HEK293 (cell line): ENCODE results near the gene TDP2.

Experiments
- TCF7L2 ChIP-seq: IDR thresholded peaks from 2 replicates; pipeline ENCODE4 v1.6.1; 2011; ENCODE audit warnings: low read depth, mild to moderate bottlenecking, inconsistent platforms, low read length, moderate library complexity, borderline replicate concordance
- ZNF114 ChIP-seq: fragments of 450-650 bp; formaldehyde crosslinking; IDR thresholded peaks from 2 replicates; pipeline ENCODE4 v1.5.0; 2017; ENCODE audit warnings: missing biosample characterization, missing genetic modification characterization
- ZNF777 ChIP-seq: fragments of 450-650 bp; formaldehyde crosslinking; IDR thresholded peaks from 2 replicates; pipeline ENCODE4 v1.5.1; 2017; ENCODE audit warnings: missing biosample characterization, missing genetic modification characterization, borderline replicate concordance
- TF ChIP-seq, protein P1 (sequence below): fragments of 450-650 bp; formaldehyde crosslinking; IDR thresholded peaks from 2 replicates; pipeline ENCODE4 v1.5.1; 2016; ENCODE audit warnings: missing biosample characterization, missing genetic modification characterization
- TF ChIP-seq, protein P2 (sequence below): fragments of 450-650 bp; formaldehyde crosslinking; IDR thresholded peaks from 2 replicates; pipeline ENCODE4 v1.5.1; 2016; ENCODE audit warnings: missing biosample characterization, missing genetic modification characterization
- TF ChIP-seq, protein P3 (sequence below): fragments of 450-650 bp; formaldehyde crosslinking; IDR thresholded peaks from 2 replicates; pipeline ENCODE4 v1.5.1; 2016; ENCODE audit warnings: missing biosample characterization, missing genetic modification characterization
- TF ChIP-seq, protein P4 (sequence below): fragments of 450-650 bp; formaldehyde crosslinking; IDR thresholded peaks from 2 replicates; pipeline ENCODE4 v1.5.1; 2016; ENCODE audit warnings: missing biosample characterization, missing genetic modification characterization
- TF ChIP-seq, protein P5 (sequence below): fragments of 450-650 bp; formaldehyde crosslinking; IDR thresholded peaks from 2 replicates; pipeline ENCODE4 v1.5.1; 2016; ENCODE audit warnings: missing biosample characterization, missing genetic modification characterization

DNA sequence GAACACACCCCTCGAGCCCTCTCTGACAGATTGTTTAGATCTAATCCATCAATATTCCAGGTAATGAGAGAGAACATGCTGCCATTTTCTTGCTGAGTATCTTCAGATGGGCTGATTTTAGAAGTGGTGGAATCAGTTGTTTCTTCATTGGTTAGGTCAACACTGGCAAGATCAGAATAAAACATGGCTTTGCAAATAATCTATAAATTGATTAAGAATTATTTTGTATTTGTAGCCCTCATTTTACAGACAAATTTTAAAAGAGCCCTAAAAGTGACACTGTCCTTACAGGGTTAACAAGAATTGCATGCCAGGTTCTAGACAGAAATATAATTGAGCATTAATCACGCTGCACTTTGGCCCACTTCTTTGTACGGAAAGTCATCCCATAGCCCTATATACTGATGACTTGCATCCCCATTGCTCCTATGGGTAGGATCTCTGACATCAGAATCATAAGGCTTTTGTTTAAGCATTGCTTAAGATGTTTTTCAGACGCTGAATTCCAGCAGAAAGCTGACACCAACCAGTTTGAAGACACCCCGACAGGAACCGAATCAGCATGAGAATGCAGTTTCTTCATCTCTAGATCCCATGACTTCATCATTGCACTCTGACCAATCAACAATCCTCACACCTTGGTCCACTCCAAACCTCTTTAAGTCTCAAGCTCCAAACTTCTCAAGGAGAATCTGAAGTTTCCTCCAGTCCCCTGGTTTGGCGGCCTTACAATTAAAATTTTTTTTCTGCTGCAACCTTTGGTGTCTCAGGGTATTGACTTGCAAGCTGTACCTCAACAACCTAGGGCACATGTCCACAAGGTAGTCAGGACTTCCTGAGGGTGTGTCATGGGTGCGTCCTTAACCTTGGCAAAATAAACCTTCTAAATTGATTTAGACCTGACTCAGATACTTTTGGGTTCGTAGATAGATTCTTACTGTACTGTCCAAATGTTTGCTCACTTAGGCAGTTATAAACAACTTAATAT, 7.8 kb downstream of the TDP2 start:
- TF ChIP-seq ZNF777 (tag by site-specific recombination) (no peak), TCF7L2 (no peak), ZNF114 (tag by site-specific recombination) (no peak)
- TF ChIP-seq, protein P1, sequence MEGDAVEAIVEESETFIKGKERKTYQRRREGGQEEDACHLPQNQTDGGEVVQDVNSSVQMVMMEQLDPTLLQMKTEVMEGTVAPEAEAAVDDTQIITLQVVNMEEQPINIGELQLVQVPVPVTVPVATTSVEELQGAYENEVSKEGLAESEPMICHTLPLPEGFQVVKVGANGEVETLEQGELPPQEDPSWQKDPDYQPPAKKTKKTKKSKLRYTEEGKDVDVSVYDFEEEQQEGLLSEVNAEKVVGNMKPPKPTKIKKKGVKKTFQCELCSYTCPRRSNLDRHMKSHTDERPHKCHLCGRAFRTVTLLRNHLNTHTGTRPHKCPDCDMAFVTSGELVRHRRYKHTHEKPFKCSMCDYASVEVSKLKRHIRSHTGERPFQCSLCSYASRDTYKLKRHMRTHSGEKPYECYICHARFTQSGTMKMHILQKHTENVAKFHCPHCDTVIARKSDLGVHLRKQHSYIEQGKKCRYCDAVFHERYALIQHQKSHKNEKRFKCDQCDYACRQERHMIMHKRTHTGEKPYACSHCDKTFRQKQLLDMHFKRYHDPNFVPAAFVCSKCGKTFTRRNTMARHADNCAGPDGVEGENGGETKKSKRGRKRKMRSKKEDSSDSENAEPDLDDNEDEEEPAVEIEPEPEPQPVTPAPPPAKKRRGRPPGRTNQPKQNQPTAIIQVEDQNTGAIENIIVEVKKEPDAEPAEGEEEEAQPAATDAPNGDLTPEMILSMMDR = no peak
- TF ChIP-seq, protein P2, sequence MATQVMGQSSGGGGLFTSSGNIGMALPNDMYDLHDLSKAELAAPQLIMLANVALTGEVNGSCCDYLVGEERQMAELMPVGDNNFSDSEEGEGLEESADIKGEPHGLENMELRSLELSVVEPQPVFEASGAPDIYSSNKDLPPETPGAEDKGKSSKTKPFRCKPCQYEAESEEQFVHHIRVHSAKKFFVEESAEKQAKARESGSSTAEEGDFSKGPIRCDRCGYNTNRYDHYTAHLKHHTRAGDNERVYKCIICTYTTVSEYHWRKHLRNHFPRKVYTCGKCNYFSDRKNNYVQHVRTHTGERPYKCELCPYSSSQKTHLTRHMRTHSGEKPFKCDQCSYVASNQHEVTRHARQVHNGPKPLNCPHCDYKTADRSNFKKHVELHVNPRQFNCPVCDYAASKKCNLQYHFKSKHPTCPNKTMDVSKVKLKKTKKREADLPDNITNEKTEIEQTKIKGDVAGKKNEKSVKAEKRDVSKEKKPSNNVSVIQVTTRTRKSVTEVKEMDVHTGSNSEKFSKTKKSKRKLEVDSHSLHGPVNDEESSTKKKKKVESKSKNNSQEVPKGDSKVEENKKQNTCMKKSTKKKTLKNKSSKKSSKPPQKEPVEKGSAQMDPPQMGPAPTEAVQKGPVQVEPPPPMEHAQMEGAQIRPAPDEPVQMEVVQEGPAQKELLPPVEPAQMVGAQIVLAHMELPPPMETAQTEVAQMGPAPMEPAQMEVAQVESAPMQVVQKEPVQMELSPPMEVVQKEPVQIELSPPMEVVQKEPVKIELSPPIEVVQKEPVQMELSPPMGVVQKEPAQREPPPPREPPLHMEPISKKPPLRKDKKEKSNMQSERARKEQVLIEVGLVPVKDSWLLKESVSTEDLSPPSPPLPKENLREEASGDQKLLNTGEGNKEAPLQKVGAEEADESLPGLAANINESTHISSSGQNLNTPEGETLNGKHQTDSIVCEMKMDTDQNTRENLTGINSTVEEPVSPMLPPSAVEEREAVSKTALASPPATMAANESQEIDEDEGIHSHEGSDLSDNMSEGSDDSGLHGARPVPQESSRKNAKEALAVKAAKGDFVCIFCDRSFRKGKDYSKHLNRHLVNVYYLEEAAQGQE (tag by site-specific recombination) = no peak
- TF ChIP-seq, protein P3, sequence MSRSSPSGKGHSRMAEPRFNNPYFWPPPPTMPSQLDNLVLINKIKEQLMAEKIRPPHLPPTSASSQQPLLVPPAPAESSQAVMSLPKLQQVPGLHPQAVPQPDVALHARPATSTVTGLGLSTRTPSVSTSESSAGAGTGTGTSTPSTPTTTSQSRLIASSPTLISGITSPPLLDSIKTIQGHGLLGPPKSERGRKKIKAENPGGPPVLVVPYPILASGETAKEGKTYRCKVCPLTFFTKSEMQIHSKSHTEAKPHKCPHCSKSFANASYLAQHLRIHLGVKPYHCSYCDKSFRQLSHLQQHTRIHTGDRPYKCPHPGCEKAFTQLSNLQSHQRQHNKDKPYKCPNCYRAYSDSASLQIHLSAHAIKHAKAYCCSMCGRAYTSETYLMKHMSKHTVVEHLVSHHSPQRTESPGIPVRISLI = no peak
- TF ChIP-seq, protein P4, sequence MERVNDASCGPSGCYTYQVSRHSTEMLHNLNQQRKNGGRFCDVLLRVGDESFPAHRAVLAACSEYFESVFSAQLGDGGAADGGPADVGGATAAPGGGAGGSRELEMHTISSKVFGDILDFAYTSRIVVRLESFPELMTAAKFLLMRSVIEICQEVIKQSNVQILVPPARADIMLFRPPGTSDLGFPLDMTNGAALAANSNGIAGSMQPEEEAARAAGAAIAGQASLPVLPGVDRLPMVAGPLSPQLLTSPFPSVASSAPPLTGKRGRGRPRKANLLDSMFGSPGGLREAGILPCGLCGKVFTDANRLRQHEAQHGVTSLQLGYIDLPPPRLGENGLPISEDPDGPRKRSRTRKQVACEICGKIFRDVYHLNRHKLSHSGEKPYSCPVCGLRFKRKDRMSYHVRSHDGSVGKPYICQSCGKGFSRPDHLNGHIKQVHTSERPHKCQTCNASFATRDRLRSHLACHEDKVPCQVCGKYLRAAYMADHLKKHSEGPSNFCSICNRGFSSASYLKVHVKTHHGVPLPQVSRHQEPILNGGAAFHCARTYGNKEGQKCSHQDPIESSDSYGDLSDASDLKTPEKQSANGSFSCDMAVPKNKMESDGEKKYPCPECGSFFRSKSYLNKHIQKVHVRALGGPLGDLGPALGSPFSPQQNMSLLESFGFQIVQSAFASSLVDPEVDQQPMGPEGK = no peak
- TF ChIP-seq, protein P5, sequence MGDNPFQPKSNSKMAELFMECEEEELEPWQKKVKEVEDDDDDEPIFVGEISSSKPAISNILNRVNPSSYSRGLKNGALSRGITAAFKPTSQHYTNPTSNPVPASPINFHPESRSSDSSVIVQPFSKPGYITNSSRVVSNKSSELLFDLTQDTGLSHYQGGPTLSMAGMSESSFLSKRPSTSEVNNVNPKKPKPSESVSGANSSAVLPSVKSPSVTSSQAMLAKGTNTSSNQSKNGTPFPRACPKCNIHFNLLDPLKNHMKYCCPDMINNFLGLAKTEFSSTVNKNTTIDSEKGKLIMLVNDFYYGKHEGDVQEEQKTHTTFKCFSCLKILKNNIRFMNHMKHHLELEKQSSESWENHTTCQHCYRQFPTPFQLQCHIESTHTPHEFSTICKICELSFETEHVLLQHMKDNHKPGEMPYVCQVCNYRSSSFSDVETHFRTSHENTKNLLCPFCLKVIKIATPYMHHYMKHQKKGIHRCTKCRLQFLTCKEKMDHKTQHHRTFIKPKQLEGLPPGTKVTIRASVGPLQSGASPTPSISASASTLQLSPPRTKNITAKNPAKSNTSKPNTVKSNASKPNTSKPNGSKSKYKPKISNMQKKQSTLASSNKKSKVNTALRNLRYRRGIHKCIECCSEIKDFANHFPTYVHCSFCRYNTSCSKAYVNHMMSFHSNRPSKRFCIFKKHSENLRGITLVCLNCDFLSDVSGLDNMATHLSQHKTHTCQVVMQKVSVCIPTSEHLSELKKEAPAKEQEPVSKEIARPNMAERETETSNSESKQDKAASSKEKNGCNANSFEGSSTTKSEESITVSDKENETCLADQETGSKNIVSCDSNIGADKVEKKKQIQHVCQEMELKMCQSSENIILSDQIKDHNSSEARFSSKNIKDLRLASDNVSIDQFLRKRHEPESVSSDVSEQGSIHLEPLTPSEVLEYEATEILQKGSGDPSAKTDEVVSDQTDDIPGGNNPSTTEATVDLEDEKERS (tag by site-specific recombination) = no peak
